GM19193 (cell line): Measurements from ENCODE around the gene NHERF1.

Source experiments
- POLR2A ChIP-seq: IDR thresholded peaks from 4 replicates; pipeline ENCODE4 v1.6.1; 2011; ENCODE audit not compliant: insufficient read depth, insufficient read length; ENCODE audit errors: extremely low read depth

NHERF1 gene

GRCh38 chr17:74790161-74791058 is 42.0 kb downstream of the NHERF1 start:
- no peak for TF ChIP-seq POLR2A

DNA sequence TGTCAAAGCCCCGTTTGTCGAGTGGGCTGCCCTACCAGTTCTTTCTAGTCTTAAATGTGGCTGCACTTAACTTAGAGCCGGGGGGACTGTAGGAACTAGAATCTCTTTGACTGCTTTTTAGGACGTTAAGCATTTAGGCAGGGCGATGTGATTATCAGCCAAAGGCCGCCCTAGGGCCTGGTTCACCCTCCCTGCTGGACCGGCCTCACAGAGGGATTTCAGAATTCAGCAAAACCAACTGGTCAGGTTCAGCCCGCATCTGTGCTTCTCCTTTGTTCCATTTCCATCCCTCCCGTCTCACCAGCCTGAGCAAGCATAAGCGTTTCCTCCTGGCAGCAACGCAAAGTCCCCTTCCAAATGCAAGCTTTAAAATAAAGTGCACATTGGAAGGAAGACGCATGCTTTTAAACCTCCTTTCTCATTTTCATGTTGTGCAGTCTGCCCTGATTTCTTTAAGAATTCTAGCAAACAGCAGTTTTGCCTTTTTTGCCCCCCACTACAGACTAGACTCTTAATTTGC is 44.2 kb downstream of the NHERF1 start:
- TF ChIP-seq POLR2A, result no peak

GRCh38 chr17:74795327-74796020 is 47.0 kb downstream of the NHERF1 start:
- TF ChIP-seq POLR2A, result no peak

DNA sequence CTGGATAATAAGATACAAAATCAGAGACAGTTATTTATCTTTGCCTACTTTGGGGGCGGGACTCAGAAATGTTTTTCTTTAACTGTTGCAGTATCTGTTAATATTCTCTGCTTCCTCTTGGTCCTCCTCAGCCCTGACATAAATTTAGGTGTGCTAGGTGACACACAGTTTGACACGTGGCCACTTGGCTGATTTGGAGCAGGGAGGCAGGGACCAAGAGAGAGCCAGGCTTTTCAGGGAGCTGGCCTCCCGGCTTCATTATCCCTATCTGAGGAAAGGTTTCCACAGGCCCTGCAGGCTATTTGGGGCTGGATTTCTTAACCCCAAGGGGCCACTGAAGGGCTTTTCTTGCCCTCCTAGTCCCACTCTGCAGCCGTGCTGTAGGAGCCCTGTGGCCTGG is 47.8 kb downstream of the NHERF1 start:
- TF ChIP-seq POLR2A, result no peak

- no peak for TF ChIP-seq POLR2A
Measured at GRCh38 chr17:74796866-74797265, 48.4 kb downstream of the NHERF1 start.

- TF ChIP-seq POLR2A, result no peak
Measured at GRCh38 chr17:74797824-74798223, 49.4 kb downstream of the NHERF1 start.

DNA sequence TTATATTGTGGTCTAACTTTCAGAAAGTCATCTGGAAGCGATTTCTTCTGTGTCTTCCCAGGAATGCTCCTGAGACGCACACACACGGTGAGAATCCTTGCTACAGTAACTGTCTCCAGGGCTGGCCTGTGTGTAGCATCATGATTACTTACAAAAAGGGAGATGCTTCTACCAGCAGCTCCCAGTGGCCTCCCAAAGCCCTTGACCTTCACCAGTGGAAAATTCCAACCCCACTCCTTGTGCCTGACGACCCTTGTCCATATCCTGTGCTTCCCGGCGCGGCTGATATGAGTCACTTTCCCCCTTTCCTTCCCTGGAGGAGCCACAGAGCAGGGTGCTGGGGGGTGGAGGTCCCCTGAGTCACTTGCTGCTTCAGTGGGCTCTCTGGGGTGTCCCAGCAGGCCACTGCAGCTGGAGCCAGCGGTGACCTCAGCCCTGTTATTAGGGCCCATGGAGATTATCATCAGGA is 49.8 kb downstream of the NHERF1 start:
- no peak for TF ChIP-seq POLR2A

- no peak for TF ChIP-seq POLR2A
Measured at GRCh38 chr17:74799097-74799496, 50.7 kb downstream of the NHERF1 start.

DNA sequence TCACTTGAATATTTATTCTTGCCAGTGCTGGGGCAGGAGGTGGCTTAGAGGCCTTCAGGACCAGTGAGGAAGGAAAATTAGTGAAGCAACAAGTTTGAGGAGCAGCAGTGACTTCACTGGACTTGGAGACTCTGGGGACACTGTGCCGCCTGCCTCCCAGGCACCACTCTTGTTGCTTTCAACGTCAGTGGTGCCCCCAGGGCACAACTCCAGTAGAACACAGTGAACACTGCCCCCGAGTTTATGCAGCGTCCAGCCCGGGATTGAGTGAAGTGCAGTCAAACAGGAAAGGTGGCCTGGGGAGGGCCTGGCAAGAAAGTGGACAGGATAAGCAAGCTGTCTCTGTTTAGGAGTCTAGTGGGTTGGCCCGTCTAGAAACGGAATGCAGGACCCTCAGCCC is 52.1 kb downstream of the NHERF1 start:
- no peak for TF ChIP-seq POLR2A

DNA sequence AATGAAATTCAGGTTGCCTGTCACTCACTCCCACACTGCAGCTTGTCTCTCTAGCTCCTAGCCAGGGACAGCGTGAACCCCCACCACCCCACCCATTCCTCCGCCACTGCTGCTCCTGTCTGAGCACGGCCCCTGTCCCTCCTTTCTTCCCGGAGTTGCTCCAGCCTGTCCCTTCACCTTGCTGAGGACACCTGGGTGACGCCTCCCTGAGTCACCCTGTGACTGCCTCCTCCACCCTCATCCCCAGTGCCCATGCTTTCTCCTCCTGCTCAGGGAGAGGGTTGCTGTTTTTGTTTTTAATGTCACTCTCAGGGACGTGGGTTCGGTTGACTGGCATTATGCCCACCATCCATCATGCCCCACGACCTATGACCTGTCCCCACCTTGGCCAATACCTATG is 53.5 kb downstream of the NHERF1 start:
- TF ChIP-seq POLR2A, result no peak

DNA sequence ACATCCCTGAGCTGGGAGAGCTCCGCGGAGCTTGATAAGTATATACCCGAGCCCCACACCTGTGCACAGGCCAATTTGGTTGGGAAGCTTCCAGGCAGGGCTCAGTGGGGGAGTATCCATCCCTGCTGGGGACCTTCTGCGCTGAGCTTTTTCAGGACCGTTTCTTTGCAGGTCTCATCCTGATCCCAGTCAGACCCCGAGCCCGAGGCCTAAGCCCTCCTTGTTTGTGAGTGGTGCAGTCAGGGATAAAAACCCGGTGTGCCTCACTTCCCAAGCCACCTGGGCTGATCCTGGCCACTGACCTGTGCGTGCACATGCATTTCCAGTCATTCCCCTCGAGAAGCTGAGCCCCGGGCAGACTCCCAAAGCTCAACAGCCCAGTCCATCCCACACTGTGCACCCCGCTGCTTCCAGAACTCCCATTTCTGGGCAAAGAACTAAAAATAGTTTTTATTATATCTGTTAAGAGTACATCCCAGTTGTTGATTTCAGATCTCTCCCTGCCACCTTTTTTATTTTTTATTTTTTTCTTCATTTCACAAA is 55.0 kb downstream of the NHERF1 start:
- no peak for TF ChIP-seq POLR2A

DNA sequence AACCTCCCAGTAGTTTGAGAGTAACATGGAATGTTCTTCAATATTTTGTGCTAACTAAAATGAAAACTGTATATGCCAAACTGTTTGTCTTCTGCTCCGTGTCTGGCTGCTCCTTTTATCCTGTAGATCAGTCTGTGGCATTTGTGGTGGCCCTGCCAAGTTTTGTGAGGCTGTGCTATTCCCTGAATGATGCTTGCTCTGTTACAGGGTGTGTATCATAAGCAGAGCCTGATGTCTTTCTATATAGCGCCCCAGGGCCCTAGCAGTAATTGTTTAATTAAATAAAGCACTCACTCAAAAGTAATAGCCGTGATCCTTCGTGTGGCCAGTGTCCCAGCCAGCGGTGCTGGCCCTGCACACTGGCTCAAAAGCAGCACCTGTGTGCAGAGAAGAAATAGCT is 55.5 kb downstream of the NHERF1 start:
- TF ChIP-seq POLR2A, result no peak

- no peak for TF ChIP-seq POLR2A
Measured at GRCh38 chr17:74804683-74805082, 56.3 kb downstream of the NHERF1 start.

GRCh38 chr17:74805591-74805991 is 57.2 kb downstream of the NHERF1 start:
- no peak for TF ChIP-seq POLR2A

DNA sequence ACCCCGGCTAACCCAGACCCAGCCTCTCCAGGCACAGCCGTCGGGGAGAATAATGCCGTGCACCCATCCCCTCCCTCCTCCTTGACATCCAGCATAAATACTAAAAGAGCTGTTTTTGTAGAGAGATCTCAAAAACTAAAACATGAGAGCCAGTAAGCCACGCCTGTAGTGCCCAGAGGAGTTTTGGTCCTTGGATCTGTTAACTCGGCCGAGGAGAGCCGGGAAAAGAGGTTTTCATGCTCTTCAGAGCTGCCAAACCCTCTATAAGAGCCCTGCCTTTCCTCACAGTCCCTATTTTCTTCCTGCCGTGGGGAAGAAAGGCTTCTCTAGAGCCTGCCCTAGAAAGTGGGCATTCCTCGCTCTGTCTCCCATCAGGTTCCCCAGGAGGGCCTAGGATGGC is 57.9 kb downstream of the NHERF1 start:
- TF ChIP-seq POLR2A, result no peak
